ENCODE results near the gene PLB1. TPM values are rescaled to one million over a fixed set of nuclear protein-coding genes. Genes with fewer than 3 reads are reported as not detected.

The PLB1 gene
- total RNA-seq, 2 donors from 2014 or later = 19.2 to 29.6 TPM

GRCh38 chr2:28511871-28512606, 16.2 kb downstream of the PLB1 start:
- ATAC-seq (ENCODE audit: insufficient number of reproducible peaks, low FRiP score, low read depth) (no peak), DNase-seq (ENCODE audit: low spot score) (no peak)
- no peaks in the 10 kb centered on the region for H3K27me3 ChIP-seq (replicated peaks; ENCODE audit: insufficient read depth)
- H3K36me3 ChIP-seq = no peaks in the 10 kb centered on the region
- no peaks in the 10 kb centered on the region for H3K9me3 ChIP-seq
- H3K4me1 ChIP-seq (ENCODE audit: control insufficient read depth in 1 of 2, low read depth in 2 of 2) = no peaks in the 10 kb centered on the region
- no peak overlapping the region for H3K4me3 ChIP-seq
- TF ChIP-seq CTCF (IDR thresholded peaks at IDR 0.05) = no peak
- no peak overlapping the region for H3K27ac ChIP-seq

GRCh38 chr2:28512607-28512965, 16.7 kb downstream of the PLB1 start:
- Histone ChIP-seq H3K9me3 (no peaks in the 10 kb centered on the region), H3K4me1 (ENCODE audit: control insufficient read depth in 1 of 2, low read depth in 2 of 2) (no peaks in the 10 kb centered on the region), H3K27ac (no peak overlapping the region), H3K27me3 (replicated peaks; ENCODE audit: insufficient read depth) (no peaks in the 10 kb centered on the region), H3K4me3 (no peak overlapping the region), H3K36me3 (no peaks in the 10 kb centered on the region)
- ATAC-seq (ENCODE audit: insufficient number of reproducible peaks, low FRiP score, low read depth) (no peak), DNase-seq (ENCODE audit: low spot score) (no peak)
- no peak for TF ChIP-seq CTCF (IDR thresholded peaks at IDR 0.05)

GRCh38 chr2:28513097-28513496, 17.2 kb downstream of the PLB1 start:
- H3K9me3 ChIP-seq = no peaks in the 10 kb centered on the region
- no peak overlapping the region for H3K27ac ChIP-seq
- H3K27me3 ChIP-seq (replicated peaks; ENCODE audit: insufficient read depth) = no peaks in the 10 kb centered on the region
- ATAC-seq (ENCODE audit: insufficient number of reproducible peaks, low FRiP score, low read depth) (no peak), DNase-seq (ENCODE audit: low spot score) (no peak)
- H3K36me3 ChIP-seq = no peaks in the 10 kb centered on the region
- no peak overlapping the region for H3K4me3 ChIP-seq
- TF ChIP-seq CTCF (IDR thresholded peaks at IDR 0.05) = no peak
- H3K4me1 ChIP-seq (ENCODE audit: control insufficient read depth in 1 of 2, low read depth in 2 of 2) = no peaks in the 10 kb centered on the region

GRCh38 chr2:28515176-28515751, 19.4 kb downstream of the PLB1 start:
- H3K36me3 ChIP-seq = no peaks in the 10 kb centered on the region
- no peaks in the 10 kb centered on the region for H3K9me3 ChIP-seq
- ATAC-seq (ENCODE audit: insufficient number of reproducible peaks, low FRiP score, low read depth) = no peak
- no peaks in the 10 kb centered on the region for H3K27me3 ChIP-seq (replicated peaks; ENCODE audit: insufficient read depth)
- H3K27ac ChIP-seq = no peak overlapping the region
- no peaks in the 10 kb centered on the region for H3K4me1 ChIP-seq (ENCODE audit: control insufficient read depth in 1 of 2, low read depth in 2 of 2)
- H3K4me3 ChIP-seq = no peak overlapping the region
- TF ChIP-seq CTCF (IDR thresholded peaks at IDR 0.05) = no peak
- DNase-seq (ENCODE audit: low spot score) = no peak

GRCh38 chr2:28516430-28516829, 20.6 kb downstream of the PLB1 start:
- no peak overlapping the region for H3K4me3 ChIP-seq
- H3K9me3 ChIP-seq = no peaks in the 10 kb centered on the region
- H3K27me3 ChIP-seq (replicated peaks; ENCODE audit: insufficient read depth) = no peaks in the 10 kb centered on the region
- H3K36me3 ChIP-seq = no peaks in the 10 kb centered on the region
- TF ChIP-seq CTCF (IDR thresholded peaks at IDR 0.05) = no peak
- no peak for DNase-seq (ENCODE audit: low spot score)
- no peak overlapping the region for H3K27ac ChIP-seq
- ATAC-seq (ENCODE audit: insufficient number of reproducible peaks, low FRiP score, low read depth) = no peak
- H3K4me1 ChIP-seq (ENCODE audit: control insufficient read depth in 1 of 2, low read depth in 2 of 2) = no peaks in the 10 kb centered on the region

Measured in thoracic aorta (tissue), 2 donors.